DOHH2 (cell line): ENCODE results near the gene SRD5A1.

Experiments
- CTCF ChIP-seq: fragments of 200-600 bp; sonication (generic); IDR thresholded peaks from one replicate; pipeline ENCODE4 v1.5.1; 2014; ENCODE audit warnings: antibody characterized with exemption, mild to moderate bottlenecking, low read depth, low read length; ENCODE audit not compliant: poor library complexity, severe bottlenecking
- EZH2phosphoT487 ChIP-seq: fragments of 200-600 bp; sonication (generic); IDR thresholded peaks from 2 replicates; pipeline ENCODE4 v1.6.1; 2017; ENCODE audit warnings: borderline replicate concordance, mild to moderate bottlenecking, antibody characterized with exemption, low read length, moderate library complexity, mixed read lengths

- TF ChIP-seq CTCF (no peak), EZH2phosphoT487 (no peak)
These were observed 16.6 kb upstream of the SRD5A1 start for GRCh38 chr5:6616632-6617031.
